Measurements from ENCODE around the gene ABLIM3.
A peak's percentile ranks its signal among the peaks of the same experiment; 100 is the strongest.

The ABLIM3 gene

GRCh38 chr5:149157330-149157729 lies 16.0 kb downstream of the ABLIM3 start:
- no peak for DNase-seq (ENCODE audit: low read depth in 3 of 3)

- DNase-seq (ENCODE audit: low read depth in 3 of 3) = no peak
Observed at GRCh38 chr5:149160291-149160787, 19.0 kb downstream of the ABLIM3 start.

GRCh38 chr5:149161026-149161687 lies 19.9 kb downstream of the ABLIM3 start:
- DNase-seq (ENCODE audit: low read depth in 3 of 3) = no peak

- no peak for DNase-seq (ENCODE audit: low read depth in 3 of 3)
Observed at GRCh38 chr5:149161850-149162249, 20.6 kb downstream of the ABLIM3 start.

GRCh38 chr5:149162401-149163084 lies 21.2 kb downstream of the ABLIM3 start:
- DNase-seq (ENCODE audit: low read depth in 3 of 3) = no peak

- no peak for DNase-seq (ENCODE audit: low read depth in 3 of 3)
Observed at GRCh38 chr5:149164731-149165130, 23.4 kb downstream of the ABLIM3 start.

- DNase-seq (ENCODE audit: low read depth in 3 of 3) = no peak
Observed at GRCh38 chr5:149166128-149166527, 24.8 kb downstream of the ABLIM3 start.

- no peak for DNase-seq (ENCODE audit: low read depth in 3 of 3)
Observed at GRCh38 chr5:149166591-149167100, 25.4 kb downstream of the ABLIM3 start.

GRCh38 chr5:149168276-149168906 lies 27.1 kb downstream of the ABLIM3 start:
- DNase-seq (ENCODE audit: low read depth in 3 of 3) = no peak

GRCh38 chr5:149170299-149170698 lies 29.0 kb downstream of the ABLIM3 start:
- DNase-seq (ENCODE audit: low read depth in 3 of 3) = no peak

- peak; percentile 6 to 17 (median 8) for DNase-seq (ENCODE audit: low read depth in 3 of 3)
Observed at GRCh38 chr5:149172261-149172660, 31.0 kb downstream of the ABLIM3 start.

GRCh38 chr5:149172709-149173505 lies 31.6 kb downstream of the ABLIM3 start:
- no peak for DNase-seq (ENCODE audit: low read depth in 3 of 3)

GRCh38 chr5:149174847-149175234 lies 33.5 kb downstream of the ABLIM3 start:
- no peak for DNase-seq (ENCODE audit: low read depth in 3 of 3)

- DNase-seq (ENCODE audit: low read depth in 3 of 3) = no peak
Observed at GRCh38 chr5:149175346-149176105, 34.2 kb downstream of the ABLIM3 start.

- DNase-seq (ENCODE audit: low read depth in 3 of 3) = no peak
Observed at GRCh38 chr5:149177339-149177843, 36.1 kb downstream of the ABLIM3 start.

- DNase-seq (ENCODE audit: low read depth in 3 of 3) = no peak
Observed at GRCh38 chr5:149177911-149178565, 36.7 kb downstream of the ABLIM3 start.

GRCh38 chr5:149181732-149182131 lies 40.4 kb downstream of the ABLIM3 start:
- no peak for DNase-seq (ENCODE audit: low read depth in 3 of 3)

GRCh38 chr5:149182241-149182640 lies 40.9 kb downstream of the ABLIM3 start:
- no peak for DNase-seq (ENCODE audit: low read depth in 3 of 3)

- no peak for DNase-seq (ENCODE audit: low read depth in 3 of 3)
Observed at GRCh38 chr5:149185067-149185466, 43.8 kb downstream of the ABLIM3 start.

- no peak for DNase-seq (ENCODE audit: low read depth in 3 of 3)
Observed at GRCh38 chr5:149186506-149186905, 45.2 kb downstream of the ABLIM3 start.

Data from stimulated activated CD4-positive, alpha-beta T cell treated with anti-CD3 and anti-CD28 coated beads, TNF-alpha, amount 100 ng/mL, for 48 hours (primary cell).